A549 treated with GW870086 at 1 μM for 4 hours (cell line): ENCODE measurements around the gene DUSP21. TPM values are rescaled to one million over a fixed set of nuclear protein-coding genes. Genes with fewer than 3 reads are reported as not detected.

Source experiments
- total RNA-seq: library from RNA; stranded (reverse); fragments of 200-300 nt; extraction: Qiagen RNA extraction; gene quantifications from 5 replicates; pipeline ENCODE4 v1.2.3, GENCODE V29; 2022; ENCODE audit warnings: low read depth

Gene DUSP21
- total RNA-seq, result not detected in 5 replicates

DNA sequence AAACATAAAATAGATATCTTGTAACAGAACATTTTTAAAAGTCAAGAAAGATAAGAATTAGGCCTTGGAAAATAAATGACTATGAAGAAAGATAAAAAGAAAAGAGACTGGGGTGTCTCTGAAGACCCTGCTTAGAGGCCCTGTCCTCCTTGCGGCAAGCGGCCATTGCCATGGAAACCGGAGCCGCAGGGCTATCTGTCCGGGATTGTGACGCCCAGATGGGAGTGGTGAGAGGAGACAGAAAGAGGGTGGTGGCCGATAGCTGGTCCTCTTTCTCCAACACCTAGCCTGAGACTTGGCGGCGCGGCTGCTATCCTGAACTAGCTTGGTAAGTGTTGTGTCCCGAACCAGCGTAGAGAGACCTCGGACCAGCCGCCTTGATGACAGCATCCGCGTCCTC, at the start of gene DUSP21:
Gene DUSP21 (plus strand): TSS at position 269 of the 400 bp plus-strand sequence. CDS start 112 bp downstream, at position 381.

DNA sequence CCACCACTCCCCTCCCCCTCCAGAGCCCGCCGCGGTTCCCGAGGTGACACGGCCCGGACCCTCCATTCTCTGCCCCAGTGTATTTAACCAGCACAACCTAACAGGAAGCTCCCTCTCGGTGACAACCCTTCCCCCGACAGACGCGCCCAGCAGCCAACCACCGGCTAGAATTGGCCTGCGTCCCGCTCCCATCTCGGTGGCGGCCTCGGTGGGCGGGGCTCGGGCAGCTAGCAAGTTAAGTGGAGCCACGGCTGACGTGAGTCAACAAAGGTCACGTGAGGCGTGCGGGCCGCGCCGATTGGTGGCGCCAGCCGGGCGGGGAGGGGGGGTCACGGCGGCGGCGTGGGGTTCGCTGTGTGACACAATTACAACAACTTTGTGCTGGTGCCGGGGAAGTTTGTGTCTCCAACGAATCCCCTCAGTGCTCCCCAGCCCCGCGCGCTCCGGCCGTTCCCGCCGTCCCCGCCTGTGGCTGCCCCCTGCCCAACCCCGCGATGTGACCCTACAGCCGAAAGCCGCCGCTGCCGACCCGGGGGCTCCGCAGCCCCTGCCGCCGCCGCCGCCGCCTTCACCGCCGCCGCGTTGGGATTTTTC, 29.1 kb downstream of the DUSP21 start, which contains the start of gene KDM6A:
Gene KDM6A (plus strand): TSS at position 368 of the 594 bp plus-strand sequence. CDS start 364 bp downstream, outside the sequence.

Other genes with a start within 250 kb of the DUSP21 start
- gene KDM6A, start 29.2 kb downstream of the DUSP21 start, total RNA-seq, result 11.1 to 13.0 TPM (median 11.7 TPM) in 5 replicates